HepG2 (cell line): ENCODE measurements around the gene NFATC3. TPM values are rescaled to one million over a fixed set of nuclear protein-coding genes. Genes with fewer than 3 reads are reported as not detected.

Source experiments
- ADNP ChIP-seq: sonication (generic); formaldehyde crosslinking; IDR thresholded peaks from 2 replicates; pipeline ENCODE4 v1.4.0; 2020; ENCODE audit warnings: missing genetic modification reagents
- ATF1 ChIP-seq: IDR thresholded peaks from 2 replicates; pipeline ENCODE4 v1.6.1; 2016; ENCODE audit warnings: mild to moderate bottlenecking, control low read depth
- CBX2 ChIP-seq, 2 experiments: fragments of 200-600 bp in 1 of 2; sonication (generic); formaldehyde crosslinking in 1 of 2; IDR thresholded peaks; 2 replicates each; pipeline versions ENCODE4 v1.7.0 to v1.8.1; 2018 to 2022; ENCODE audit warnings: low read depth in 2 of 2, low read length in 1 of 2, mild to moderate bottlenecking in 1 of 2, missing genetic modification reagents in 1 of 2
- CREB1 ChIP-seq, 2 experiments: fragments of 450-650 bp in 1 of 2; IDR thresholded peaks; 2 replicates each; pipeline ENCODE4 v1.6.1; 2016 to 2017; ENCODE audit warnings: control low read depth in 1 of 2, mild to moderate bottlenecking in 1 of 2, missing compliant biosample characterization in 1 of 2, missing genetic modification characterization in 1 of 2
- DMAP1 ChIP-seq: IDR thresholded peaks from 2 replicates; pipeline ENCODE4 v1.6.1; 2016
- FOXP1 ChIP-seq, 2 experiments: fragments of 450-650 bp in 1 of 2; IDR thresholded peaks; 2 replicates each; pipeline ENCODE4 v1.6.1; 2017 to 2018; ENCODE audit warnings: antibody characterized with exemption in 1 of 2
- HOXA5 ChIP-seq: sonication (generic); formaldehyde crosslinking; IDR thresholded peaks from 2 replicates; pipeline ENCODE4 v1.4.0; 2020; ENCODE audit warnings: missing genetic modification reagents
- IRF2 ChIP-seq: IDR thresholded peaks from 2 replicates; pipeline ENCODE4 v1.6.1; 2018; ENCODE audit warnings: missing genetic modification reagents, missing compliant biosample characterization
- KLF15 ChIP-seq: sonication (generic); formaldehyde crosslinking; IDR thresholded peaks from 2 replicates; pipeline ENCODE4 v1.8.1; 2023; ENCODE audit warnings: borderline replicate concordance, mild to moderate bottlenecking, inconsistent platforms, missing genetic modification reagents, mixed read lengths
- MAFK ChIP-seq, 2 experiments: IDR thresholded peaks in 1 of 2; conservative IDR thresholded peaks in 1 of 2; 2 replicates each; pipeline ENCODE4 v1.6.1; 2011; ENCODE audit warnings: improper control_type of control experiment in 2 of 2, low read length in 2 of 2
- NCOA1 ChIP-seq: sonication (generic); formaldehyde crosslinking; IDR thresholded peaks from 2 replicates; pipeline ENCODE4 v1.9.0; 2021; ENCODE audit warnings: missing genetic modification reagents
- NR1H2 ChIP-seq: sonication (generic); formaldehyde crosslinking; IDR thresholded peaks from 2 replicates; pipeline ENCODE4 v1.8.1; 2022; ENCODE audit warnings: low read depth, missing genetic modification reagents, borderline replicate concordance
- SATB2 ChIP-seq: sonication (generic); formaldehyde crosslinking; IDR thresholded peaks from 2 replicates; pipeline ENCODE4 v1.5.0; 2020; ENCODE audit warnings: missing genetic modification reagents
- SMAD1 ChIP-seq: sonication (generic); formaldehyde crosslinking; IDR thresholded peaks from 2 replicates; pipeline ENCODE4 v1.4.0; 2020; ENCODE audit warnings: missing genetic modification reagents, low read depth, mild to moderate bottlenecking, borderline replicate concordance
- SMARCE1 ChIP-seq: fragments of 450-650 bp; IDR thresholded peaks from 2 replicates; pipeline ENCODE4 v1.6.1; 2017; ENCODE audit warnings: borderline replicate concordance
- SRSF9 ChIP-seq: fragments of 200-400 bp; formaldehyde crosslinking; IDR thresholded peaks from 2 replicates; pipeline ENCODE4 v1.6.1; 2018; ENCODE audit warnings: borderline replicate concordance, mild to moderate bottlenecking, low read depth, low read length; ENCODE audit not compliant: insufficient read depth, poor library complexity, severe bottlenecking
- ZFAT ChIP-seq: sonication (generic); formaldehyde crosslinking; conservative IDR thresholded peaks from 2 replicates; pipeline ENCODE4 v1.8.1; 2023; ENCODE audit warnings: missing genetic modification reagents, inconsistent platforms
- ZFP62 ChIP-seq: sonication (generic); formaldehyde crosslinking; IDR thresholded peaks from 2 replicates; pipeline ENCODE4 v1.4.0; 2020; ENCODE audit warnings: missing genetic modification reagents
- ZNF652 ChIP-seq: IDR thresholded peaks from 2 replicates; pipeline ENCODE4 v1.6.1; 2016; ENCODE audit warnings: low read depth, borderline replicate concordance
- ZNF775 ChIP-seq: sonication (generic); formaldehyde crosslinking; IDR thresholded peaks from 2 replicates; pipeline ENCODE4 v1.4.0; 2020; ENCODE audit warnings: missing genetic modification reagents, mild to moderate bottlenecking, moderate library complexity, borderline replicate concordance
- ZSCAN20 ChIP-seq: sonication (generic); formaldehyde crosslinking; IDR thresholded peaks from 2 replicates; pipeline ENCODE4 v1.4.0; 2020; ENCODE audit warnings: missing genetic modification reagents, mild to moderate bottlenecking, borderline replicate concordance
- polyA plus RNA-seq, 8 experiments: library from polyadenylated mRNA; depleted of rRNA in 3 of 8; stranded (reverse) in 7 of 8; unstranded in 1 of 8; fragments of >200 nt; fragmentation: Illumina TruSeq in 4 of 8; extraction: Trizol in 4 of 8; gene quantifications; 2 replicates each; pipeline versions ENCODE4 v1.2.1 to v1.2.3, GENCODE V29; 2011 to 2016; ENCODE audit warnings: low read depth in 4 of 8, missing spikeins in 1 of 8, mixed read lengths in 1 of 8; ENCODE audit not compliant: insufficient read depth in 1 of 8
- total RNA-seq, 5 experiments: library from RNA; depleted of rRNA; stranded (reverse); fragments of >200 nt; fragmentation: Illumina TruSeq; extraction: Trizol; gene quantifications; 2 replicates each; pipeline ENCODE4 v1.2.3, GENCODE V29; 2016; ENCODE audit warnings: low read depth in 1 of 5
- TF ChIP-seq, protein P1 (sequence below): sonication (generic); formaldehyde crosslinking; IDR thresholded peaks from 2 replicates; pipeline ENCODE4 v1.4.0; 2020; ENCODE audit warnings: mild to moderate bottlenecking, missing genetic modification reagents, borderline replicate concordance
- TF ChIP-seq, protein P2 (sequence below): sonication (generic); IDR thresholded peaks from 2 replicates; pipeline ENCODE4 v1.6.1; 2016; ENCODE audit warnings: low read depth, borderline replicate concordance
- TF ChIP-seq, protein P3 (sequence below): sonication (generic); formaldehyde crosslinking; IDR thresholded peaks from 2 replicates; pipeline ENCODE4 v1.5.1; 2020; ENCODE audit warnings: mild to moderate bottlenecking, missing genetic modification reagents, moderate library complexity

NFATC3 gene
- total and polyA plus RNA-seq, 2 of the 13 experiments (the other 11 are each of a cell fraction or from before 2014, with no cell fraction given), result 52.6 to 62.7 TPM

DNA sequence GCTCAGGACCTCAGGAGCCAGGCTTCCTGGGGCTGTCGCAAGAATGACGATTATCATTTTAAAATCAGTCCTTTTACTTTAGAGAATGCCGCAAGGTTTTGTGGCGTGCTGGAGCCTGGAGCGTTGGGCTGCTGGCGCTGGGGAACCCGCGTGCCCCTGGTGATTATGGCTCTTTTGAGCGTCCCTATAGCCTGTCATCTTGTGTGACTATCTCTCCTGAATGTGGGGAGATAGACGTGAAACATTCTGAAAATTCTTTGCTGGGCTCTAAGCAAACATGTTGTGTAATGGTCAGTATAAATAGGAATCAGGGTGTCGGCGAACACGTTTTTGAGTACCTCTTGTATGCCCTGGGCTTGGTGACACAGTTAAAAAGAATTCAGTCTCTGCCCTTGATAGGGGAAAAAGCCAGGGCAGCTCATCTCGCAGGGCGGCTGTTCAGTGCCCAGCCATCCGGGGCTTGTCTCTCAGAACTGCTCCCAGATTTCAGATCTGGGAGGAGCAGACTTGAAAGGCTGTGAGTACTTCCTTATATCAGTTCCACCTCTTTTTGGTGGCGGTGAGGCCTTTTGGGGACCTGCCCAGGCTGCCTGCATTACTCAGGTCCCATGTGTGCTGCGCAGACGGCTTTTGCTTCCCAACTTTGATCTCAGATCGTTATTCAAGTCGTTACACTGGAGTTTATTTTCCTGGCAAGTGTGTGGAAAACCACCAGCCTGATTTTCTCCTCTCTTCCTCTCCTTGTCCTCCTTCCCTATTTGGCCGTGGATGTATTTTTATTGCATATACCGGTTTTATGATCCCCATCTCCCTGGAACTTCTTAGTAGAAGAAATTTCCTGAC is 180.1 kb downstream of the NFATC3 start (continued):
- TF ChIP-seq ZNF775 (no peak), CBX2 (IDR thresholded peaks at IDR 0.05; ENCODE audit: low read depth, low read length) (no peak), CBX2 (CRISPR knock-in tag; IDR thresholded peaks at IDR 0.05; ENCODE audit: low read depth) (no peak), ZFAT (CRISPR knock-in tag) (no peak), NR1H2 (CRISPR knock-in tag) (no peak), FOXP1 (IDR thresholded peaks at IDR 0.05) (no peak), FOXP1 (CRISPR knock-in tag; IDR thresholded peaks at IDR 0.05) (peak; percentile 85; the same call in 1 of the 2 replicates), ZFP62 (no peak), SRSF9 (no peak), KLF15 (CRISPR knock-in tag) (no peak; the same call in 1 of the 2 replicates), SMAD1 (CRISPR knock-in tag) (no peak), NCOA1 (CRISPR knock-in tag) (peak; percentile 58; the same call in 1 of the 2 replicates), HOXA5 (no peak; the same call in 1 of the 2 replicates), DMAP1 (CRISPR knock-in tag) (peak; percentile 68), IRF2 (CRISPR knock-in tag) (peak; percentile 92), ZNF652 (CRISPR knock-in tag) (peak; percentile 36; the same call in 1 of the 2 replicates), CREB1 (IDR thresholded peaks at IDR 0.05) (peak; percentile 53; the same call in 1 of the 2 replicates), CREB1 (CRISPR knock-in tag; IDR thresholded peaks at IDR 0.05) (no peak; the same call in none of the 2 replicates), SMARCE1 (no peak), SATB2 (CRISPR knock-in tag) (no peak), ATF1 (CRISPR knock-in tag) (peak; percentile 60; the same call in 1 of the 2 replicates), ZSCAN20 (CRISPR knock-in tag) (no peak; the same call in 1 of the 2 replicates), MAFK (conservative IDR thresholded peaks at IDR 0.05 in 1 of 2, IDR thresholded peaks at IDR 0.05 in 1 of 2; ENCODE audit: low read length in 2 of 2) (no peak), ADNP (CRISPR knock-in tag) (no peak)
- TF ChIP-seq, protein P1, sequence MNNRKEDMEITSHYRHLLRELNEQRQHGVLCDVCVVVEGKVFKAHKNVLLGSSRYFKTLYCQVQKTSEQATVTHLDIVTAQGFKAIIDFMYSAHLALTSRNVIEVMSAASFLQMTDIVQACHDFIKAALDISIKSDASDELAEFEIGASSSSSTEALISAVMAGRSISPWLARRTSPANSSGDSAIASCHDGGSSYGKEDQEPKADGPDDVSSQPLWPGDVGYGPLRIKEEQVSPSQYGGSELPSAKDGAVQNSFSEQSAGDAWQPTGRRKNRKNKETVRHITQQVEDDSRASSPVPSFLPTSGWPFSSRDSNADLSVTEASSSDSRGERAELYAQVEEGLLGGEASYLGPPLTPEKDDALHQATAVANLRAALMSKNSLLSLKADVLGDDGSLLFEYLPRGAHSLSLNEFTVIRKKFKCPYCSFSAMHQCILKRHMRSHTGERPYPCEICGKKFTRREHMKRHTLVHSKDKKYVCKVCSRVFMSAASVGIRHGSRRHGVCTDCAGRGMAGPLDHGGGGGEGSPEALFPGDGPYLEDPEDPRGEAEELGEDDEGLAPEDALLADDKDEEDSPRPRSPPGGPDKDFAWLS (CRISPR knock-in tag), result no peak
- TF ChIP-seq, protein P2, sequence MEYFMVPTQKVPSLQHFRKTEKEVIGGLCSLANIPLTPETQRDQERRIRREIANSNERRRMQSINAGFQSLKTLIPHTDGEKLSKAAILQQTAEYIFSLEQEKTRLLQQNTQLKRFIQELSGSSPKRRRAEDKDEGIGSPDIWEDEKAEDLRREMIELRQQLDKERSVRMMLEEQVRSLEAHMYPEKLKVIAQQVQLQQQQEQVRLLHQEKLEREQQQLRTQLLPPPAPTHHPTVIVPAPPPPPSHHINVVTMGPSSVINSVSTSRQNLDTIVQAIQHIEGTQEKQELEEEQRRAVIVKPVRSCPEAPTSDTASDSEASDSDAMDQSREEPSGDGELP, result peak; percentile 74; the same call in 1 of the 2 replicates
- TF ChIP-seq, protein P3, sequence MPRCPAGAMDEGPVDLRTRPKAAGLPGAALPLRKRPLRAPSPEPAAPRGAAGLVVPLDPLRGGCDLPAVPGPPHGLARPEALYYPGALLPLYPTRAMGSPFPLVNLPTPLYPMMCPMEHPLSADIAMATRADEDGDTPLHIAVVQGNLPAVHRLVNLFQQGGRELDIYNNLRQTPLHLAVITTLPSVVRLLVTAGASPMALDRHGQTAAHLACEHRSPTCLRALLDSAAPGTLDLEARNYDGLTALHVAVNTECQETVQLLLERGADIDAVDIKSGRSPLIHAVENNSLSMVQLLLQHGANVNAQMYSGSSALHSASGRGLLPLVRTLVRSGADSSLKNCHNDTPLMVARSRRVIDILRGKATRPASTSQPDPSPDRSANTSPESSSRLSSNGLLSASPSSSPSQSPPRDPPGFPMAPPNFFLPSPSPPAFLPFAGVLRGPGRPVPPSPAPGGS (CRISPR knock-in tag), result no peak
